ENCODE measurements around the gene BEST1.

The BEST1 gene

DNA sequence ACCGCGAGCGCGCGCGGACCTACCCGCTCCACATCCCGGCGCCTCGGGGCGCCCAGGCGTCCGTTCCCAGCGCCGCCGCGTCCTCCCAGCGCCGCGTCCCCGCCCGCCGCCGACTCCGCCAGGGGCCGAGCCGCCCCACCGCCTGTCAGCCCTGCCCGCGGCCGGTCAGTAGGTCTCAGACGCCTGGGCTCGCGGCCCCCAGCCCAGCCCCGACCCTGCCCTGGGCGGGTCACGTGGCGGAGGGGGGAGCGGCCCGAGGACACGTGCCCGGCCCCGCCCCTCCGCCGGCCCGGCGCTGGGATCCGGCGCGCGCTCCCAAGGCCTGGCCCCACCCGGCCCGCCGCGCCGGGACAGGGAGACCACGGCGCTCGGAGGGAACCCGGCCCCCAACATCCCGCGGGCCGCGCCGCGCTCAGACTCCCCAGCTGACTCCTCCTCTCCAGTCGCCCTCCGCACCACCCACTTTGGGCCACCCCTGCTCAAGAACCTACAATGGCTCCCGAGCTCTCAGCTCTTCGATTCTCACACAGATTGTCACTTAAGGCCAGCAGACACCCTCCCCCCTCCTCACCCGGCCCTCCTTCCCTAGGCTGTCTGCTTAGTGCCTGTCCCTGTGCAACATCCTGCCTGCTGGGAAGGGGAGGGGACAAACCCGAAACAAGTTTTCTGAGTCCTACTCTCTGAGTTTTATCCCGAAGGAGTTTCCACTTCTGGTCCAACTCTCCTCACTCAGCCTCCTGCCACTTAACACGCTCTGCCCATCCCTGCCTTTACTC lies 32.6 kb upstream of the BEST1 start, which contains the start of gene RAB3IL1:
RAB3IL1 (minus strand) TSS at position 233 of the 776 bp plus-strand sequence; CDS start at position 34, 199 bp downstream.
- H3K4me3 ChIP-seq (ENCODE audit: low read depth, low read length), result peak within 1 kb of the TSS; percentile 58
- TF ChIP-seq, protein P1, sequence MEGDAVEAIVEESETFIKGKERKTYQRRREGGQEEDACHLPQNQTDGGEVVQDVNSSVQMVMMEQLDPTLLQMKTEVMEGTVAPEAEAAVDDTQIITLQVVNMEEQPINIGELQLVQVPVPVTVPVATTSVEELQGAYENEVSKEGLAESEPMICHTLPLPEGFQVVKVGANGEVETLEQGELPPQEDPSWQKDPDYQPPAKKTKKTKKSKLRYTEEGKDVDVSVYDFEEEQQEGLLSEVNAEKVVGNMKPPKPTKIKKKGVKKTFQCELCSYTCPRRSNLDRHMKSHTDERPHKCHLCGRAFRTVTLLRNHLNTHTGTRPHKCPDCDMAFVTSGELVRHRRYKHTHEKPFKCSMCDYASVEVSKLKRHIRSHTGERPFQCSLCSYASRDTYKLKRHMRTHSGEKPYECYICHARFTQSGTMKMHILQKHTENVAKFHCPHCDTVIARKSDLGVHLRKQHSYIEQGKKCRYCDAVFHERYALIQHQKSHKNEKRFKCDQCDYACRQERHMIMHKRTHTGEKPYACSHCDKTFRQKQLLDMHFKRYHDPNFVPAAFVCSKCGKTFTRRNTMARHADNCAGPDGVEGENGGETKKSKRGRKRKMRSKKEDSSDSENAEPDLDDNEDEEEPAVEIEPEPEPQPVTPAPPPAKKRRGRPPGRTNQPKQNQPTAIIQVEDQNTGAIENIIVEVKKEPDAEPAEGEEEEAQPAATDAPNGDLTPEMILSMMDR (IDR thresholded peaks at IDR 0.05; ENCODE audit: low read depth, low read length), result no peak

DNA sequence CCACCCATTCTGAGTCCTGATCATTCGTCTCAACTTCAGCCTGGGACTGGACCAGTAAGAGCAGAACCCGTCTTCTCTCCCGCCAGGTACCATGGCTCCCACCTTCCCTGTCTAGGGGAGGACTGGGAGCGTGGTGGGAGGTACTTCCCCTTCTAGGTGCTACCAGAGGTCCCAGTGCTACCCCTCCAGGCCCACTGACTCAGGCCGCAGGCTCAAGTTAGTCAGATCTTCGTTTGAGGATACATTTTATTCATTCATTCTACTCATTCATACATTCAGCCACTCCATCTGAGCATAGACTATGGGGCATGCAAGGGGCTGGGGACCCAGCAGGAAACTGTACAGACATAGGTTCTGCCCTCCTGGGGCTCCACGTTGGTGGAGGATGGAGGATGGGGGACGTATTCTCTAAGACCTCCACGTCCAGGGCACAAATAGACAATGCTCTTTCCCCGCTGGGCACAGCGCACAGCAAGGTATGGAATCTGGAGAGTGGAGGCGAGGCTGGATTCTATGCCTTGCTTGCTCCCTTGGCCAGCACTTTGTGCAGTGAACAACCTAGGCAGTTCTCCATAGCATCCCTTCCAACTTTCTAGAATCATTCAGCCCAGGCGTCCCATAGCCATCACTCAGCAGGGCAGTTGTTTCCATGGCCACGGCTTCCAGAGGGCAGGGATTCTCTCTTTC lies 31.8 kb upstream of the BEST1 start:
- H3K4me3 ChIP-seq (ENCODE audit: low read depth, low read length), result no peak overlapping the region

DNA sequence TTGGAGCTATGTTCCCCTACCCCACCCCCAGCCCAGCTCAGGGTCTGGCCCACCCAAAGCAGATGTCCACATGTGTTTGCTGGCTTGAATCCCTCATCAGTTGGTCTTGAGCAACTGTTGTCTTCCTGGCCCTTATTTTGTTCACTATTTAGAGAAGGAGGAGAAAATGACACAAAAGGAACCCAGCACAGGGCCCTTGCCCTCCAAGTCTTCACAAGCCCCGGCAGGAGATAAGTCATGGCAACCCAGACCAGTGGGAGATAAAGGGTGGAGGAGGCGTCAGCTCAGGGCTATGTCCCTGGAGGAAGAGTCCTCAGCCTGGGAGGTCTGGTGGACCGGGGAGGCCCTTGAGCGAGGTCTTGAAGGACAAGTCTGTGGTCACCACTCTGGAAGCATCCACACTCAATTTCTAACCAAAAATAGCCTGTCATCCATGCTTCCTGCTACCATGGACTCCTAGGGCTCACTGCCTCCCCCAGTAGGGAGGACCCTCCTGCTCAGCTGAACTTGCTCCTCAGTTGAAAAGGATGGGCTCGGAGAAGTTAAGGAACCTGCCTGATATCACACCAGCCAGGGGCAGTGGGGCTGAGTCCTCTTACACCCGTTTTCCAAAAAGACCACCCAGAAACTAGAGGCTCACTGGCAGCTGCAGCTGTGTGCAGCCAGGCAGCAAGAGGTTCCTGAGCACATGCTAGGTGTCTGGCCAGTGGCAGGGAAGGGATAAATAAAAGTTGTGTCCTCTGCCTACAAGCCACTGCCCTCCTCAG lies 31.0 kb upstream of the BEST1 start:
- TF ChIP-seq, protein P1 (IDR thresholded peaks at IDR 0.05; ENCODE audit: low read depth, low read length), result no peak
- H3K4me3 ChIP-seq (ENCODE audit: low read depth, low read length), result no peak overlapping the region

More for the DNA sequence above, 31.8 kb upstream of the BEST1 start:
- TF ChIP-seq, protein P1 (IDR thresholded peaks at IDR 0.05; ENCODE audit: low read depth, low read length), result no peak

DNA sequence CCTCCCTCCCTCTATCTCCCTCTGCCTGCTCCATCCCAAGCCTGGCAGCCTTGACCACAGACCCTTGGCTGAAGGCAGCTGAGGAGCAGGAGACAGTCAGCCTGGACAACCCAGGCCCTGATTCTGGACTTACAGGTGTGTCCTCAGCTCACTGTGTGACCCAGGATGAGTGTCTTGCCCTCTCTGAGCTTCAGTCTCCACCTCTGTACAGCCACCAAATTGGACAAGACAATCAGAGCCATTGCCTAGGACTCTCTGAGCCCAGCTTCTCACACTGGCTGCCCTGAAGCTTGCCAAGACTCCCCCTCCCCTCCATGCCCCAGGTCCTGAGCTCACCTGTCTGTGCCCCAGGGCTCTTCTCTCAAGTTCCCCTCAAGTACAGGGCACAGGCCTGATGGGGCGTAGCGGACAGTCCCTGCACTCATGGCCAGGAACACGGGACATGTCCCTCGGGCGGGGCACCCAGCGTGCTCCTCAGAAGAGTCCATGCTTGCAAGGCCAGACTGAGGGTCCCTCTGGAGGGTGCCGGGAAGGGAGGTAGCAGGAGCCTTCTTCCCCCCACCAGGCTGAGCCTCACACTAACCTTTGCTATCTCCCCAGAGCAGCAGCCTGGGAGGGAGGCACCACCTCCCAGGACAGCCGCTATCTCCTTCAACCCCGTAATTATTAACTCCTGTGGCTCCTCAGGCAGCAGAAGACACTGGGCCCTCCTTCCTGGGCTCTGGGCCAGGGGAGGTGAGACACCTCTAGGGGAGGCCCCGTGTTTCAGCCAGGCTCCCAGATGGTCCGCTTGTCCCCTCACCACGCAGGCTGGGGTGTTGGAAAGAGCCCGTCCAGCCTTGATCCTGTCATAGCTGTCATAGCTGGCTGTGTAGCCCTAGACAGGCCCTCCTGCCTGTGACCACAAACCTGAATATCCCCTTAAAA lies 30.2 kb upstream of the BEST1 start:
- no peak overlapping the region for H3K4me3 ChIP-seq (ENCODE audit: low read depth, low read length)
- TF ChIP-seq, protein P1 (IDR thresholded peaks at IDR 0.05; ENCODE audit: low read depth, low read length), result no peak

DNA sequence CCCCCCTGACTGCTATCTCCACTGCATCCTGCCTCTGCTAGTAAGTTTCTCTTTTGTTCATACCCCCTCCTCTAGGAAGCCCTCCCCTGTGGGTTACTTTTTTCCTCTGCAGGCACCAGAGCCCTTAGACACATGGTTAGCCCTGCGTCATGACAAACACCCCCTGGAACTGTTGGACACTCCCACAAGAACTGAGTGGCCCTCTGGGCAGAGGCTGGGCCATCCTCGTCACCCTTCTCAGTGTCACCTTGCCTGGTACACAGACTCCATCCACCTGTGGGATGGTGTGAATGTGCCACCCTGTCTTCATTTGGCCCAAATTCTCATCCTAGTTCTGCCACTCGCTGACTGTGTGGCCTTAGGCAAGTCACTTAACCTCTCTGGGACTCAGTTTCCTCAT lies 28.7 kb upstream of the BEST1 start:
- TF ChIP-seq, protein P1 (IDR thresholded peaks at IDR 0.05; ENCODE audit: low read depth, low read length), result no peak
- H3K4me3 ChIP-seq (ENCODE audit: low read depth, low read length), result no peak overlapping the region

DNA sequence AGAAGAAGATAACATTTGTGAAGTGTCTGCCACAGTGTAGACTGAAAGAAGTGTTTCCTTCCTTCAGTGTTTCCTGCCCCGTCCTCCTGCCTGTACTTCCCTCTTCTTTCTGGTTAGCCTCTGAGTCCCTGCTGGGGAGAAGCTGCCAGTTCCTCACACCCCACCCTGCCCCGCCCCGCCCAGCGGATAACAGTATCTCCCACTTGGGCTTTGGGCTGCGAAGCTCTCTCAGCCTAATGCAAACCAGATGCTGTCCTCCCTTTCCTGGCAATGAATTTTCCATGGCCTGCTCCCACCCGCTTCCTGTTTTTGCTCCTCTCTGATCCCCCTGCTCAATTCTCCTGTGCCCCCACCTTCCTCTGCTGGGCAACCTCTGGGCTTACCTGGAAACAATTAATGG lies 27.6 kb upstream of the BEST1 start:
- TF ChIP-seq, protein P1 (IDR thresholded peaks at IDR 0.05; ENCODE audit: low read depth, low read length), result no peak
- no peak overlapping the region for H3K4me3 ChIP-seq (ENCODE audit: low read depth, low read length)

Measured in WI38 (cell line).